ENCODE results near the gene ANO8. TPM values are rescaled to one million over a fixed set of nuclear protein-coding genes. Genes with fewer than 3 reads are reported as not detected.

ANO8 gene
- total and polyA plus RNA-seq, 2 of the 13 experiments (the other 11 are each of a cell fraction or from before 2014, with no cell fraction given), result 1.8 to 3.5 TPM

- TF ChIP-seq TARDBP (CRISPR knock-in tag; IDR thresholded peaks at IDR 0.05), result peak; percentile 64
- TF ChIP-seq MYPOP (CRISPR knock-in tag; IDR thresholded peaks at IDR 0.05), result 0 out of 2 replicates have a peak, but pooled peaks have one; percentile 4
- TF ChIP-seq, protein P1, sequence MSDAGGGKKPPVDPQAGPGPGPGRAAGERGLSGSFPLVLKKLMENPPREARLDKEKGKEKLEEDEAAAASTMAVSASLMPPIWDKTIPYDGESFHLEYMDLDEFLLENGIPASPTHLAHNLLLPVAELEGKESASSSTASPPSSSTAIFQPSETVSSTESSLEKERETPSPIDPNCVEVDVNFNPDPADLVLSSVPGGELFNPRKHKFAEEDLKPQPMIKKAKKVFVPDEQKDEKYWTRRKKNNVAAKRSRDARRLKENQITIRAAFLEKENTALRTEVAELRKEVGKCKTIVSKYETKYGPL (CRISPR knock-in tag; IDR thresholded peaks at IDR 0.05), result no peak
- peak; percentile 76; the same call in 1 of the 2 replicates for TF ChIP-seq ZSCAN21 (CRISPR knock-in tag; IDR thresholded peaks at IDR 0.05; ENCODE audit: borderline replicate concordance)
- TF ChIP-seq IRF2 (CRISPR knock-in tag; IDR thresholded peaks at IDR 0.05), result peak; percentile 53; the same call in 1 of the 2 replicates
- TF ChIP-seq HNF4A (CRISPR knock-in tag; IDR thresholded peaks at IDR 0.05), result peak; percentile 62
- TF ChIP-seq SKIL (CRISPR knock-in tag; IDR thresholded peaks at IDR 0.05; ENCODE audit: borderline replicate concordance), result no peak
- TF ChIP-seq ARID4A (CRISPR knock-in tag; IDR thresholded peaks at IDR 0.05; ENCODE audit: borderline replicate concordance), result peak; percentile 87
- TF ChIP-seq ZNF724P (CRISPR knock-in tag; IDR thresholded peaks at IDR 0.05; ENCODE audit: borderline replicate concordance), result no peak
- TF ChIP-seq CAMTA2 (CRISPR knock-in tag; IDR thresholded peaks at IDR 0.05; ENCODE audit: borderline replicate concordance), result no peak
- no peak for TF ChIP-seq SRF (IDR thresholded peaks at IDR 0.05; ENCODE audit: low read depth, low read length)
- TF ChIP-seq ZSCAN31 (CRISPR knock-in tag; IDR thresholded peaks at IDR 0.05; ENCODE audit: low read depth), result 0 out of 2 replicates have a peak, but pooled peaks have one; percentile 24
- 0 out of 2 replicates have a peak, but pooled peaks have one; percentile 21 for TF ChIP-seq KMT2B (CRISPR knock-in tag; IDR thresholded peaks at IDR 0.05)
- 0 out of 2 replicates have a peak, but pooled peaks have one; percentile 28 for TF ChIP-seq BCL3 (CRISPR knock-in tag; IDR thresholded peaks at IDR 0.05)
- TF ChIP-seq, protein P2, sequence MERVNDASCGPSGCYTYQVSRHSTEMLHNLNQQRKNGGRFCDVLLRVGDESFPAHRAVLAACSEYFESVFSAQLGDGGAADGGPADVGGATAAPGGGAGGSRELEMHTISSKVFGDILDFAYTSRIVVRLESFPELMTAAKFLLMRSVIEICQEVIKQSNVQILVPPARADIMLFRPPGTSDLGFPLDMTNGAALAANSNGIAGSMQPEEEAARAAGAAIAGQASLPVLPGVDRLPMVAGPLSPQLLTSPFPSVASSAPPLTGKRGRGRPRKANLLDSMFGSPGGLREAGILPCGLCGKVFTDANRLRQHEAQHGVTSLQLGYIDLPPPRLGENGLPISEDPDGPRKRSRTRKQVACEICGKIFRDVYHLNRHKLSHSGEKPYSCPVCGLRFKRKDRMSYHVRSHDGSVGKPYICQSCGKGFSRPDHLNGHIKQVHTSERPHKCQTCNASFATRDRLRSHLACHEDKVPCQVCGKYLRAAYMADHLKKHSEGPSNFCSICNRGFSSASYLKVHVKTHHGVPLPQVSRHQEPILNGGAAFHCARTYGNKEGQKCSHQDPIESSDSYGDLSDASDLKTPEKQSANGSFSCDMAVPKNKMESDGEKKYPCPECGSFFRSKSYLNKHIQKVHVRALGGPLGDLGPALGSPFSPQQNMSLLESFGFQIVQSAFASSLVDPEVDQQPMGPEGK (CRISPR knock-in tag; IDR thresholded peaks at IDR 0.05), result peak; percentile 36; the same call in 1 of the 2 replicates
- peak; percentile 80; the same call in 1 of the 2 replicates for TF ChIP-seq ZBTB7A (CRISPR knock-in tag; IDR thresholded peaks at IDR 0.05)
These were observed 25.3 kb downstream of the ANO8 start, which contains the start of gene DDA1 (continued) for GRCh38 chr19:17309198-17309964.
